HG03469 (cell line): ENCODE data around the gene TSPO.

Experiments used
- ATAC-seq: cut with Tn5 transposase; IDR thresholded peaks from one replicate; pipeline ENCODE4 v1.9.1; 2021; ENCODE audit warnings: mild to moderate bottlenecking, moderate library complexity, moderate number of reproducible peaks; ENCODE audit not compliant: unreplicated experiment

The TSPO gene

GRCh38 chr22:43157874-43158546, 6.7 kb downstream of the TSPO start:
- no peak for ATAC-seq

GRCh38 chr22:43158778-43159483, 7.6 kb downstream of the TSPO start:
- no peak for ATAC-seq

DNA sequence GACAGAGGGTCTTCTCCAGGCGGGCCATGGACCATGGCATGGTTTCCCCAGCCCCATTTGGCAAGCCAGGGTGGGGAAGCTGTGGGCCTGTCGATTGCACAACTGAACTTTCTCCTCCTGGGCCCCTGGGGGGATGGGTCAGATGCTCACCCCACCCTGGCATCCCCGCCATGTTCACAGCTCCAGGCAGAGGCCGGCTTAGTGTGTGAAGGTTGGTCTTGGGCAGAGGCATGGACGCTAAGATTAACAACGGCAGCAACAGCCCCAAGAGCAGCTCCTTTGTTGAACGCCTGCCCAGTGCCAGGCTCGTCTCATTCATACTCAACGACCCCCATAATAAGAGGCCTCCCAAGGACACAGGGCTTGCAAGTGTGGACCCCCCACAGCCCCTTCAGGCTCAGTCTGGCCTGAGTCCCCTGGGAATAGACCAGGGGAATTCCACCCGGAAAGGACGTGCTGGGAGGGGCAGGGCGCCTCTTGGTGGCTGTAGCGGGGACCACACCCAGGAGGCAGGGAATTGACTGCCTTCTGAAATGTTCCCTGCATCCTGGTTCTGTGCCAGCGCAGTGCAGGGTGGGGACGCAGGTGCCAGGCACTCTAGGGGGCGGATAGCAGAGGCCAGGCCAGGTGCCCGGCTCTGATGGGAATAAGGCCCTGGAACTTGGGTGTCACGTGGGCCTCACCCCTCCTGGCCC, 8.3 kb downstream of the TSPO start:
- ATAC-seq, result no peak

GRCh38 chr22:43160497-43161126, 9.3 kb downstream of the TSPO start:
- ATAC-seq, result no peak

- ATAC-seq, result no peak
These were observed 11.2 kb downstream of the TSPO start for GRCh38 chr22:43162412-43163150.

GRCh38 chr22:43163241-43163795, 12.0 kb downstream of the TSPO start:
- no peak for ATAC-seq

DNA sequence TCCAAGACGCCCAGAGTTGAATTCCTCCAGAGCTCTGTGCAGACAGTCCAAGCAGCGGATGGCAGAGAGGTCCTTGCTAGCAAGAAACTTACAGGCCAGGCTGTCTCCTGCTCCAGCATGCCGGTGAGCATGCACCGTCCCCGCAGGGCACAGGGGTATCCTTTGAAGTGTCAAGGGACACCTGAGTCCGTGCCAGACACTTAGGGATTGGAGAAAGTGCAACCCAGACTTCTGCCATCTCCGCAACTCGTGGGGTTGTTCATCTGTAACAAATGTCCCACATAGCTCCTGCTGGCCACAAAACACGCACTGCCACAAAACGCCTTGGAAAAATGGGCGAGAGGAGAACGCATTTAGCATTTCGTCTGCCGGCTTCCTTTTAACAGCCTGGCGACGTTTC, 13.3 kb downstream of the TSPO start:
- no peak for ATAC-seq

DNA sequence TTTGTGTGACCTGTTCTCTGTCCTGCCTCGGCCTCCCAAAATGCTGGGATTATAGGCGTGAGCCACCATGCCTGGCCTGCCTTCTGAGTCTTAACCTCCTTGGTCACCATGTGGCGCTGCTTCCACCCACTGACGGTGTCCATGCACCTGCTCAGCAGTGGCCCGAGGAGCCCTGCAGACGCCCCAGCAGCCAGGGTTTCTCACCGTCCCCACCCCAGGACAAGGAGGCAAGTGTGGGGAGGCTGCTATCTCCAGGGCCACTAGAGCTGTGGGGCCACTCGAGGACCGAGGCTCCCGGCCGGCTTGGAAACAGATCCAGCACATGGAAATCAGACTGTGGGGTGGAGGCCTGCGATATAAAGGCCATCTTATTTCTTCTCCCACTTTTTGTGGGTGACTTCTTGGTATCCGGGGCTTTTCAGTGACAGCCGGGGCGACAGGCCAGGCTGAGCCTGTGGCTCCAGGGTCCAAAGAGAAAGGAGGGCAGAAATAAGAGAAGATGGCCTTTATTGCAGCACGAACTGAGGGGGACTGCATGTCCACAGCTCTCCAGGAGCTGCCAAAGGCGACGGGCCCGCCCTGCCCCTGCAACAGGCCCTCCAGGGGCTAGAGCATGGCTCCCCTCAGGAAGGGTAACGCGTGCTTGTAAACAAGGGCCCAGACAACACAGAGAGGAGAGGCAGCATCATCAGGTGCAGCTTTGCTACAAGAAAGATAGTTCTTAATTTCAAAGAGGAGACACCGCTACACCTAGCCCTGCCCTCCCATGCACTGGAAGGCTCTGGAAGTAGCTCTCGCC, 15.0 kb downstream of the TSPO start:
- no peak for ATAC-seq

- no peak for ATAC-seq
These were observed 15.7 kb downstream of the TSPO start for GRCh38 chr22:43167001-43167589.

DNA sequence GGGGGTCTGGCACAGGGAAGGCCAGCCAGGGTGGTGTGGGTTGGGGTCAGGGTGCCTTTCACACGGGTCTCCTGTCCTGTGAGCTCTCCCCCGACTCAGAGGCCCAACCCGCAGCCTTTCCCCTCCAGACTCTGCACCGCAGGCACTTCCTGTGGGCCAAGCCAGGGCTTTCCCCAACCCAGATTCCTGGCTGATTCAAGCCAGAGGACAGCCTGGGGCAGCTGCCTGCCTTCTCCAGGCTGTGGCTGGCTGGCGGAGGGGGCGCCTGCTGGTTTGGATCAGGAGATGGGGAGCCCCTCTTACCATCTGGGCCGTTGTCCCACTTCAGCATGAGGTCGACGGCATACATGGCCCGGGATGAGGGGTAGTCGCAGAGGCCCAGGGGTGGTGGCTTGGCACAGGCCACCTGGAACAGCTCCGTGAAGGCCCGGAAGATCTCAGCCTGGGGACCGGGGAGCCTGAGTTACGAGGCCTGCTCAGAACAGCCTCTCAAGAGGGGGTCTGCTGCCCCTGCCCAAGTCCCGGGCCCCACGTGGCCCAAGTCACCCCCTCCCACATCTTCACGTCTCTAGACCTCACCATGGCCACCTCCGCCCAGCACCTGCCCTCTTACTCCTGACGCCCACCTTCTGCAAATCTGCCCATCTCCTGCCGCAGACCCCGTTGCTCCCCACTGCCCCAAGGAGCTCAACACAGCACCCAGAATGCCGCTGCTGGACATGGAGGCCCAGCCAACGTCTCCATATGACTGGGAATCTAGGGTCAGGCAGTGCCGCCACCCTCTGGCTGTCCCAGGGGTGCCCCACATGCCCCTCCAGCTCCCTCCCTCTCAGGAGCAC, 17.3 kb downstream of the TSPO start:
- no peak for ATAC-seq

- no peak for ATAC-seq
These were observed 18.2 kb downstream of the TSPO start for GRCh38 chr22:43169310-43170130.

- ATAC-seq, result no peak
These were observed 18.7 kb downstream of the TSPO start for GRCh38 chr22:43170131-43170480.

DNA sequence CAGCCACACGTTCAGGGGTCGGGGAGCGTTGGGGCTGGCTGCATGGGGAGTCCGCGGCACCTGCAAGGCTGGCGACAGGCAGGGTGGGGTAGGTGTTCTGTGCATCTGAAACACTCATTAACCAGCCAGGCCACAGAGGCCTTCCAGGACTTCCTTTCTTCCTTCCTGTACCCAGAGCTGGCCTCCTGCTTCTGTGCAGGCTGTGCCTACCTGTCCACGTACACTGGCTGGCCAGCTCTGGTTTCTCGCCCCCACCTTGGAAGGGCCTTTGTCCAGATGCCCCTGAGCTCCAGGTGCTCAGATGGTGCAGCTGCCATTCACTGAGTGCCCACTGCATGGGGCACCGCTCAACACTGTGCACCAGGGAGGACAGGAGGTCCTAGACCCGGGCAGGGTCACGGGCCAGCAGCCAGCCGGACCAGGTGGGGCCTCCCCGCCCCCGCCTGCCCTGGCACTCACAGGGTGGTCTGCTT, 19.7 kb downstream of the TSPO start:
- no peak for ATAC-seq

DNA sequence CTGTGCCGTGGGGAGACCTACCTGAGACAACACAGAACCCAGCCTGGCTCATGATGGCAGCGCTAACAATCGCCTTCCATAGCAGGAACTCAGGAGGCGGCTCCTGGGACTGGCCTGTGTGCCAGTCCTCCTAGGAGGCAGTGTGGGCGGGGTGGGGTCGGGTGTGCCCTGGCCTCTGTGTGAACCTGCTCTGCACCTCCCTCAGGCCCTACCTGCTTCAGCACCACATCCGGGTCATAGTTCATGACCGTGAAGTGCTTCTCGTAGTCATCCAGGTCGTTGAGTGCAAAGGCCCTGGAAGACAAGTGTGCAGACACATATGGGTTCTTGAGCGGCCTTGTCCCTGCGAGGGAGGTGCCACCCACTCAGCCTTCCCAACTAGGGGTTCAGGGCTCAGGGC, 20.2 kb downstream of the TSPO start:
- ATAC-seq, result no peak

- no peak for ATAC-seq
These were observed 20.8 kb downstream of the TSPO start for GRCh38 chr22:43172191-43172590.

DNA sequence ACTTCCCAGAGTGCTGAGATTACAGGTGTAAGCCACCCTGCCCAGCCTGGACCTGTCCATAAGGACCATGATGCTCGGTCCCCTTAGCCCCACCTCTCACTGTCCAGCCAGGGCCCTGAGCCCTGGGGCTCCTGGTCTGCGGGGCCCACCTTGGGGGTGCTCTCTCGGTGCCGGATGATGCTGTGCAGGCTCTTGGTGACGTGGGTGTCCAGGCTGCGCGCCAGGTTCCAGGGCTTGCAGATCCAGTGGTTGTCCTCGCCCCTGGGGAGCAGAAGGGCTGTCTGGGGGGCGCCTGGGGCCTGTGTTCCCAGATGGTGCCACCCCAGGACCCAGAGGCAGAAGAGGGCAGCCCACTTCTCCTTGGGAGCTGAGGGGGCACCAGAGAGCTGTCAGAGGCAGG, 22.2 kb downstream of the TSPO start:
- no peak for ATAC-seq

DNA sequence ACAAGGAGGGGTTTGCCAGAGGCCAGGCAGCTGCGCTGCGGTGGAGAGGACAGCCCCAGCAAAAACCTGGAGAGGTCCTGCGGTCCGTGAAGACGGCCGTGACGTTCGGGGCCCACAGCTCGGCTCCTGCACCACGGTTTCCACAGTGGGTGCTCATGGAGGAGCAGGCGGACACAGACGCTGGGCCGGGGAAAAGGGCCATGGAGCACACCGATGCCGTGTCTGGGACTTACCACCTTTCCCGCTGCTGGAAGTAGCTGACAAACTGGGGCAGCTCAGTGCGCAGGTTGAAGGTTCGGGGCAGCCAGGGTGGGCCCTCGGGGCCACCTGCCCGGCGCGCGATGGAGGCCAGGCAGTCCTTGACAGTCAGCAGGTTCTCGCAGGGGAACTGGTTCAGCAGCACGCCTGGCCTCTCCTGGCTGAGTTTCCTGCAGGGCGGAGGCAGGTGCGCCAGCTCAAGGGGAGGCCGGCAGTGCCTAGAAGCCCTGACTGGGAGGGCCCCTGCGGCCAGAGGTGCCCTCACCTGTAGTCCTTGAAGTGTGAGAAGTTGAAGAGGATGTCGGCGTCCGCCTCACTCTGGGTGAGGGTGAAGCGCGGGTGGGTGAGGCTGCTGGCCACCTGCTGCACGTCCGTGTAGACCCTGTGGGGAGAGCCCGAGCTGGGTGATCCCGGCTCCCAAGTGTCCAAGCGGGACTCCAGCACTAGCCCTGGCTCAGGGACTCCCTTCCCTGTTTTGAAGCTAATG, 22.8 kb downstream of the TSPO start:
- no peak for ATAC-seq
